GM12892 (cell line): ENCODE data around the gene ANKHD1.
A peak's percentile ranks its signal among the peaks of the same experiment; 100 is the strongest.

ENCODE experiments used
- POLR2A ChIP-seq: IDR thresholded peaks from 2 replicates; pipeline ENCODE4 v1.6.1; 2011; ENCODE audit warnings: low read depth, low read length, control low read depth
- POLR2AphosphoS5 ChIP-seq: IDR thresholded peaks from 2 replicates; pipeline ENCODE4 v1.6.1; 2011; ENCODE audit warnings: low read depth, low read length, control low read depth
- TAF1 ChIP-seq: IDR thresholded peaks from 2 replicates; pipeline ENCODE4 v1.6.1; 2011; ENCODE audit warnings: low read depth, mild to moderate bottlenecking, control low read depth, low read length, borderline replicate concordance

GRCh38 chr5:140546851-140547507 lies 145.3 kb downstream of the ANKHD1 start:
- TF ChIP-seq POLR2A (no peak), POLR2AphosphoS5 (peak; percentile 6; the same call in 1 of the 2 replicates), TAF1 (no peak)
